HPDE6-E6E7 (cell line): ENCODE measurements around the gene HOXA6.

Source experiments
- DNase-seq: peaks from one replicate; pipeline ENCODE4 v3.0.0; 2011; ENCODE audit warnings: missing footprints; ENCODE audit errors: extremely low spot score

Gene HOXA6

DNA sequence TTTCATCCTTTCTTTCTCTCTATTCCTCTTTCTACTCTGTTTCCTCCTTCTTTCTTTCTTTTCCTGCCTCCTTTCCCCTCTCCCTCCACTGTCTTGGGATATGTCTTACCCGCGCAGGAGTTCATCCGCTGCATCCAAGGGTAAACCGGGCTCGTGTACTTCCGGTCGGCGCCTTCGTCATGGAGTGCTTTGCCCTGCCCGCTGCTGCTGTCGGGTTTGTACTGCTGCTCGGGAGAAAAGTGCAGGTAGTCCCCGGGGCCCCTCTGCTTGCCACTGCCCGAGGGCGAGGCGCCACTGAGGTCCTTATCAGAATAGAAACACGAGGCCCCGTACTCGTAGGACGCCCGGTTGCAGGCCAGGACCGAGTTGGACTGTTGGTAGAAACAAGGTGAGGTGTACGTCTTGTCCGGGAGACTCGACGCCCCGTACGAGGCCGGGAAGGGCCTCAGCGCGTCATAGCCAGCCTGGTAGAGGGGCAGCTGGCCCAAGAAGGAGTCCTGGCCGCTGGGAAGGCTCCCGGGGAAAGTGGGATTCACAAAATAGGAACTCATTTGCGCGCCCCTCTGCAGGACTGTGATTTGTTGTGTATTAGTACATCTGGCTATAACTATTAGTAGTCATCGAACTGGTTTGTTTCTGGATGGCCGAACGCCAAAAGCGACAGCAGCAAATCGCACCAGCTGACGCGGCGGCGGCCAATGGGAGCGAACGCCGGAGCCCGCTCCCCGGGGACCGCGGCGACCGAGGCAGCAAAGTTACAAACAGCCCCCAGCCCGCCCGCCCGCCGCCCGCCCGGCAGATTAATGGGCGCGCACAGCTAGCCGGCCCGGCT lies at the start of gene HOXA6:
TSS of gene HOXA6 (minus strand) at position 576 of the 832 bp plus-strand sequence. CDS start at position 551, 25 bp downstream.
- DNase-seq, result no peak

DNA sequence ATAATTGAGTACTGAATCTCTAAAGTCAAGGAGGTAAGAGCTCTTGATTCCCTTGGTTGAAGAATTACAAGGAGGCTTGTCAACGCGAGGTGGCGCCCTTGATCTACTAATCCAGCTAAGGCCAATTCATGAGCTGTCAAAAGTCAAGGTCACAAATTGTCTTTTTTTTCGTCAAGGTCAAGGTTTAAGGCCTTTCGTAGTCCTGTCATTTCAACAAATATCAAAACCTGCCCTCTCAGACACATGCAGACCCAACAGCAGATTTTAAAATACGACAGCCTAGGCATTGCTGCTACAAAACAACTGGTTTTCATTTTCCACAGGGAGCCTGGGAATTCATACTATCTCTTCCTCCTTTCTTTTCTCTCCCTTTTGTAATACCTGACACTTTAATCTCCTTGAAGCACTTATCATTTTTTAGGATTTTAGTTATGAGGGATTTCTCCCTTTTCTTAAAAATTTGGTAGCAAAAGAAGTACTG lies 48.8 kb upstream of the HOXA6 start:
- no peak for DNase-seq

DNA sequence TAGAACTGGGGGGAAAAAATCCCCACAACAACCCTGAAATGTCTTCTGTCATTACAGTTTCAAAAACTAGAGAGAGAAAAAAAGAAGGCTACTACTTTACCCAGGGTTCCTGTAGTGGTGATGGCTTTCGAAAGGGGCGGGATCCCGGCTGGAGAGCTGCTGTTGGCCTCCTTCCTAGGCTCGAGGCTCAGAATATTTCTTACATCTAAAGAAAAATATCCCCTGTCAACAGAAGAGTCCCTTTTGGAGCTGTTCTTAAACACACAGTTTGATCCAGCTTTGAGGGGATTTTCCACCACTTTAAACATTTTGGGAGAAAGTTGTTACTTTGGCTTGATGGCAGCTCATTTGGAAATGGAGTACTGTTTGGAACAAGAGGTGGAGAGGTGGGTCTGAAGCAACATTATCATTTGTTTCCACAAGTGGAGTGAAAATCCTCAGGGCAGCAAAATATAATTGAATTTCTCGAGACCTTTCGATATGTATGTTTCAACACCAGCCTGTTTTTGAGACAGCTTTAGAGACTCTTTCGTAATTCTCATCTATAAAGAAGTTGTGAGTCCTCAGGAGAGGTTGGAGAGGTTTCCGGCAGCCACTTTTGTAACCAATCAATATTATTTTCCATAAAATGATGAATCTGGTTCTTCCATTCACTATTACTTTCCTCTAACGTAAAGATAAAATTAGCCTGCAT lies 47.3 kb upstream of the HOXA6 start:
- DNase-seq, result no peak

DNA sequence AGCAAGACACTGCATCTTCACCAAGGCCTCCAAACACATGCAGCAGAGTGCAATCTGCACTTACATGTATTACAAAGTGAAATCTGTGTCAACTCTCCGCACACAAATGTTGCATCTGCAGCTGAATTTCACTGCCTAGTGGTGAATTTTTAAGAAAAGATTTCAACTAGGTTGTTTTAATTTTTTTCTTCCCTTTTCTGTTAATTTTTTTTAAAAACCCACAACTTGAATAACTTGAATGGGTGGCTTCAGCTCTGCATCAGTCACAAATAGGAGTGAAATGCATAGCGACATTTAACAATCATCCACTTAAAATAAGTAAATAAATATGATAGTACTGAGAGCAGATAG lies 46.4 kb upstream of the HOXA6 start:
- DNase-seq, result no peak

DNA sequence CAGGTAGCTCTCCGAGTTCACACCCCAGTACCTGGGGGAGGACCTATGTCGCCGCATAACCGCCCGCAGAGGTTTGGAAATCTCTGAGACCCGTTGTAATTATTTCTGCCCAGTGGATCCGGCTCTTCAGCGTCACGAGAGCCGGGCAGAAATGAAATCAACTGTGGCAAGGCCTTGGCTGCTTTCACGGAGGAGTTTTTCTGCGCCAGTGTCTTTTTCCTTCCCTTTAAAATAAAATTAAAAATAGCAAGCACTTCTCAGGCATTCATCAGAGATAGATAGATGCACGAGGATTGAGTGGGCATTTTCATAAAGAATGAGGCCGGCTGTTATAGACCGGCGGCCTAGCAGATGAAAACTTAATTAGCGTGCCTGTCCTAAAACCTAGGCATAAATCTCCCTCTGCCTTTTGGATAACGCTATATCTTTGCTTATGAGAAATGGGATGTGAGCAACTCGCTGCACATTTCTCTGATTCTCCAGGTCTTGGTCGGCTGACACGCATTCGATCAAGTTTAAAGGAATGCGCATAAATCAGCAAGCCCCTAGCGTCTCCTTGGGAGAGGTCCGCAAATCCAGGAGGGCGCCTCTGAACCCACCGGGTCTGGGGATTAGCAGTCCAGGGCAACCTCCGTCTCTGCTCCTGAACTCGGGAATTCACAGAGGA lies 45.9 kb upstream of the HOXA6 start:
- no peak for DNase-seq

DNA sequence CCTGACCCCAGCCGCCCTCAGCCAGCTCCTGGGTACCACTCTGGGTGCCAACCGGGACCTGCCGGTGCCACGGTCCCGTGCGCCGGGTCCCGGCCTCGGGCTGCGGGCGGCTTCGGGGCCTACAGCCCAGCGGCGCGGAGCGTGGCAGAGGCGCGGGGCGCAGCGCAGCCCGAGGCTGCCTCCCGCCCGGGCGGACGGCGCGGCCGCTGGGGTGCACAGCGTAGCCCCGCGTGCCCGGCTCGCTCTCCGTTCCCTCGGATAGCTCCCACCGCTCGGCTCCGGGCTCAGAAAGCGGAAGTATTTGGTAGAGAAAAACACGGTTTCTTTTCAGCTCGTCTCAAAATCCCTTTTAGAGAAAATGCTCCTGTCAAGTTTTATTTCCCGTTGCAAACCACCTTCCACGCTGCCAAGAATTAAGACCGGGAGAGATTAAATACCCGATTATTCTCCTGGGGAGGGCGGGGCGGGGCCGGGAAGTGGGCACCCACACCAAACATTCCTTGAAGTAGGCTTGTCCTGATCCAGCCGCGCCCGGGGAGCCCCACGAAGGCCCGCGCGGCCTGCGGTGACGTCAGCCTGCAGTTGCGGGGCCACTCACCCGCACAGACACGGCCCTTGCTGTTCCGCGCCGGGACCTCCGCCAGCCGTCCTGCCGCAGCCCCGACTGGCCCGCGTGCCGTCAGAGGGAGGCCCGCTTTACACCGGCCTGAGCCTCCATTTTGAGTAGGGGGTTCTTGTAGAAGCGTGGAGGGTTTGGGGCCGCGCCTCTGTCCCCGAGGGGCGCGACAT lies 45.2 kb upstream of the HOXA6 start:
- no peak for DNase-seq

DNA sequence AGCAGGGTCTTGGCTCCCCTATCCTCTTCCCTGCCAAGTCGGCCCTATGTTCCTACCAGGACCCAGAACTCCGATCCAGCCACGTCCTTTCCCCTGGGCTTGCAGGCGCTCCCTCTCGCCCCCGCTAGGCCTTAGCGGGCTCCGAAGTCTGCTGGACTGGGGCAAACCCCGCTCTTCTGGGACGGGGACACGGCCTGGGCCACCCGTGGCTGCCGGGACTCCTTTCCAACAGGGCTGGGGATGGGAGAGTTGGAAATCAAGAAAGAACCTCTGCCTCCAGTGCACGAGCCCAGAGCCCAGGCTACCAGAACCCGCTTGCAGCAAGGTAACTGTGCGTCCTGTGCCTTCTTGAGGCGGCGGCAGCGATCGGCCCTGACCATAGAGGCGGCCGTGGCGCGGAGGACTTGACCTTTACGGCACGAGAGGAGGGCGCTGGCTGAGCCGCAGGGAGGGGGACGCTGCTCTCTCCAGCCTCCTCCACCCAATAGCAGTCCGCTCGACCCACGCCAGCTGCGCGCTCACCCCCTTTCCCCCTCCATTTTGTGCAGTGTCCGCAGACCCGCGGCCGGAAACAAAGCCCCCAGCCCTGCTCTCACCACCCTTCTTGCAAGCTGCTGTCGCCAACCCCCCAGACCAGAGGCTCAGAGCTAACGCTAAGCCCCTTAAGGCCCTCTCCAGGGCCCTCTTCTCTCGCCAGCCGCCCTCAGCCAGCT lies 44.4 kb upstream of the HOXA6 start:
- DNase-seq, result no peak

DNA sequence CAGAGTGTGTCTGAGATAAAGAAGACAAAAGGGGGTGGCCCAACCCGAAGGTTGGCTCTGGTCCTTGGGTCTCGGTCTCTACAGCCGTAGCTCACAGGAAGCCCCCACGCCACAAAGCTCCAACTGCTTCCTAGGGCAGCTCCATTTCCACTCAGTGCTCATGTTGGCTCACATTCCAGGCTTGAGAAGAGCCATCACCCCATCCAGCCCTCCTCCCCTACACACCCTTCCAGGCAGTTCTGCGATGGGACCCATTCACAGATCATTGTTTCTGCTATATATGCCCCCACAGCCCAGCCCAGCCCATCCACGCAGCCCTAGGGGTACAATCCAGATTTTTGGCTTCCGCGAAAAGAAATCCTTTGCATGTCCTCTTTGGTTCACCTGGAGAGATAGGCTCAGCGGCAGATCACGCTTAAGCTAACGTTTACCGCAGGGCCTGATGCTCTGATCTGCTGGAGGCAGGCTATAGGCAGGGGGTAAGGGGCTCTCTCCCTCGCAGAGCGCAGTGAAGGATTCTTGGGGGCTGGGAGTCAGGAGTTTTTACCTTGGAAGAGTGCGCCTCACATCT lies 43.7 kb upstream of the HOXA6 start:
- no peak for DNase-seq

DNA sequence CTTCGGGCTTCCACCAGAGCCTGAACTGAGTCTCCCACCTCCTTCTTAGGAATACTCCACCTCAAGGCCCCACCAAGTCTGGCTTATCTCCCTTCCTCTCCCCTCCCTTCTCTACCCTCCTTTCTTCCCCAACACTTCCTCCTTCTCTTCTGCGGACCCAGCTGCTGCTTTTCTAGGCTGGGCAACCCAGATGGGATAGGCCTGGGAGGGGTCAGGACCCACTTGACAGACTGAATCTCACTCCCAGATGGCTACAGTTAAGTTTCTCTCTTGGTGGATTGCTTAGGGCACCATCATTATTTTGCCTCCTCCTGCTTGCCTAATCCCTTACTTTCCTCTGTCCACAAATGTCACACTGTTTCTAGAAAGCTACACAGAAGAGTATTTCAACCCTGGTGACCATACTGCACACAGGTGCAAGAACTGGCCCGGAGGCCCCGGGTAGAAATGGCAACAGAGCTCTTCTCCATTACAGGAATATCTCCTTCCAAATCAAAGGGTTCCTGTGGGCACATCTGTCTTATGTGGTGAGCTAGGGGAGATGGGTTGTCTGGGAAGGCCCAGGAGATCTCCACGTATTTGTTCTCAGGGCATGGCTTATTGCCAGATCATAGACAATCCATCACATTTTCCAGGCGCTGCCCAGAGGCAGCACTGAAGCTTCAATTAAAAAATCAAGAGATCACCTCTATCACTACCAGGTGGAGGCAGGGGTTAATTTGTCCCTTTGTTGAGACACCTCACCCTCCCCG lies 42.6 kb upstream of the HOXA6 start:
- no peak for DNase-seq

DNA sequence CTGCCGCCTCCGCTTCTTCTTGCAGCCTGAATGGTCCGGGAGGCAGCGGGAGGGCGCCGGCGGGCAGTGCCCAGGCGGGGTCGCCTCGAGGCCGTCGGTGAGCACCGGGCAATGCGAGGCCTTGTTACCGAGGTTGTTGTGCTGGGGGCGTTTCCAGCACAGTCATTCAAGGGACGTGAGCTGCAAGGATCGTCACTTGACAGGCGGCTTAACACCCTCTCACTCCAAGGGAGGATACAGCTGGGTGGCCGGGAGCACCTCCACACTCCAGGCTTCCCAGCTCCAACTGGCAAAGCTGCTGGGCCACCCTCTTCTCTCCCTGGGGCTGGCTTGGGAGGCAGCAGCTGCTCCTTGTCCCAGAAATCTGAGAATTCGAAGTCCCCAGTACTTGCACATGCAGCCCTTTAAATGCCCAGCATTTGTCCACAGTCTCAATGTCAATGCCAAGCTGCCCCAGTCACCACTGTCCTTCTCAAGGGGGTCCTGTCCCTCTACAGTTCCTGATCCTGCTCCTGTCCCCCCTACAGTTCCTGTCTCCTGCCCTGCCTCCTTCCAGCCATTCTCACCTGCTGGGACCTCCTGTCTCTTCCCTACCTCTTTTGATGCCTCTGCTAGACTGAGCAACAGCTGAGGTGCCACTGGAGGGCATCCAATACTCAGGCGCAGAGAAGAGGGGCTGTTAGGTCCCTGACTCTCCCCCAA lies 41.9 kb upstream of the HOXA6 start:
- DNase-seq, result no peak

DNA sequence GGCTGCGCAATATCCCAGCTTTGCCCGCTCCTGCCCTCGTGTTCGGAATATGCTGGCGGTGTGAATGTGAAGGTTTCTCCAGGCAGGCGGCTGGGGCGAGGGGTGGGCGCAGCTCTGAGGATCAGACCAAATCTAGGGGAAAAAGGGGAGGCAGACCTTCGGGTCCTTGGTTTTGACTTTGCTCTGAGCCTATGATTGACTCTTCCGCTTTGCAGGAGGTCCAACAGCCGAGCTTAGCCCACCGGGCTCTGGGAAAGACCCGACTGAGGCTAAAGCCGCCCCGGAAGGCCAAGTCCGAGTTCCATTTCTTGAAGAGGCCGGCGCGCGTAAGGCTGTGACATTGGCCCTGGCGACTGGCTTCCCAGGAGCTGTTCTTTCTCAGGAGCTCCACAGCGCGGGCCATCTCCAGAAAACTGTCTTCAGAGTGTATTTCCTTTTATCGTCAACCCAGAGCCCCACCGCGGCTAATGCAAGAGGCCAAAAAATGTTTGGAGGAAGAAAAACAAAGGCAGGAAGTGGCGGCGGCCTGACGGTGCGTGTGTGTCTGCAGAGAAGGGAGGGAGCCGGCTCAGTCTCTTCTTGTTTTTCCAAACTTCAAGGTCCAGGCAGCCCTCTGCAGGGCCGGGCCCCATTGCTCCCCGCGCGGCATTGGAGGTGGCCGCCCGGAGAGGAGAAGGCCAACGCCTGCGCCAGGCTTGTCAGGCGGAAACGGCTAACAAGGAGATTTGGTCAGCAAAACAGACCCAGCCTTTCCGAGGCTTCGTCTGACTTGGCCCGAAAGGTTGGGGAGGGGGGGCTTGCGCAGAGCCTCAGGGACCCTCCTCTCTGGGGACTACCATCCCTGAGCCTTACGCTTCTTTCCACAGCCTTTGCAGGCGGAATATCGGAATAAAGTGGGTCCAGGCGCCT lies 41.1 kb upstream of the HOXA6 start:
- DNase-seq, result no peak

DNA sequence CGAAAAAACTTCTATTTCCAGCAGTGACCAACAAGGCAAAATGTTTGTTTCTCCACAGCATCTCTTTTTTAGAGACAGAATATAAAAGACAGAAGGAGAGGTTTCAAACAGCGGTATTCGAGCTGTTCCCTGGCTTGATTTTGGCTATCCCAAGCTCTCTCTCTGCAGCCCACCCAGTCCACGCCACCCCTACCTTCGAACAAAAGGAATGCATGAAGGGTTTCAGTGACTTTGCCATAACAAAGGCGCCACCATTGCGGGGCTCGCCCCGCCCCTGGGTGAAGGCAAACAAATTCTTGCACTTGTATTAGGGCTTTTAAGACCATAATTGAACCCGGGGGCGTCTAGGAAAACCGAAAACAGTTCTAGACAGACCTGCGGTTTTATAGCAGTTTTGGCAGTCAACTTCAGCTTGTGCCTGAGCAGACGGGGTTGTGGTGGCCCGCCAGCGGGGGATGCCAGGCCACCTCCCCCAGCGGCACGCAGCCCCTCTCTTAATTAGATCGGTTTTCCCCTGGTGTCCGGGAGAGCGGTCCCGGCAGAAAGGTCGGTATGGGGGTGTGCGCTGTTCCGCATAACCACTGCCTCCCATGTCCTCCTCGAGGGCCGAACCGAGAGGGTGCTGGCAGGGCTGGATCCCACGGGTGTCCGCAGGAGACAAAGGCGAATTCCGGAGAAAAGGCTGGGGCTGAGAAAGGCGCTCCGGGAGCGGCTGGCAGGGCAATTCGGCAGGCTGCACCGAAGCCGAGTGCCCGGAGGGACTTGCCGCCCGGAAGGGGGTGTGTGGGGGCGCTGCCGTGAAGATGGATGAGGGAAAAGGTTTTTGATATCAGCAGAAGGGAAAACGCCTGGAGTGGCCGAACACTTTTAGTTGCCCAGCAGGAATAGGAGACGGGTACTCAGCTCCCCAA lies 40.2 kb upstream of the HOXA6 start:
- DNase-seq, result no peak

DNA sequence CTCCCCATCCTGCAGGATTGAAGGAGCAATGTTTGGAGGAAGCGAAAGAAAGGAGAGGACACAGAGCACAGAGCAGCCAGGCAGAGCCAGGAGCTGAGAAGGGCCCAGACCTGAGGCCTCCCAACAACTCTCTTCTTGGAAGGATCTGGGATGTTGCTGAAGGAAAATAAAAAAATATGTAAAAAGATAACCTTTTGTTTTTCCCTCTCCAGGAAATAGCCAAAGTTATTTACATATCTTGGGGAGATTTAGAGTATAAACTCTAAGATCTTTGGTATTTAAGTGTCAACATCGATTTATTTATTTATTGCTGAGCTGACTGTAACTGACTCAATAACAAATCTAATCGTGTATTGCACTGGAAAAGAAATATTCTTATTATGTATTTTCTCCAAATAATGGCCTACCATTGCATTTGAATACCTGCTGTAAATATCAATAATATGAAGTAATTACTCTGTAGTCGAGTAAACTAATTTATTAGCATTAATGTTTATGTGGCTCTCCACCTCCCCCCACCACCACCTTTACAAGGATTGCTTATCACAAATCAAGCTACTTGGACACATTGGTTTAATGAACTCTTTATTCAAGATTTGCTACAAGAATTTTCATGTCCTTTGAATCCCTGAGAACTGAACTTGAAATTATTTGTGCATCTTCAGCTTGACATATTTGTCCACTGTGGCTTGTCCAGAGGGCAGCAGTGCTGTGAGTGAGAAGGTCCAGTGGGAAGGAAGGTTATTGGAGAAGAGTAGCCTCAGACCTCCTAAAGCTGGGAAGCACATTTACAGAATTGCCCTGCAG lies 39.3 kb upstream of the HOXA6 start:
- no peak for DNase-seq

DNA sequence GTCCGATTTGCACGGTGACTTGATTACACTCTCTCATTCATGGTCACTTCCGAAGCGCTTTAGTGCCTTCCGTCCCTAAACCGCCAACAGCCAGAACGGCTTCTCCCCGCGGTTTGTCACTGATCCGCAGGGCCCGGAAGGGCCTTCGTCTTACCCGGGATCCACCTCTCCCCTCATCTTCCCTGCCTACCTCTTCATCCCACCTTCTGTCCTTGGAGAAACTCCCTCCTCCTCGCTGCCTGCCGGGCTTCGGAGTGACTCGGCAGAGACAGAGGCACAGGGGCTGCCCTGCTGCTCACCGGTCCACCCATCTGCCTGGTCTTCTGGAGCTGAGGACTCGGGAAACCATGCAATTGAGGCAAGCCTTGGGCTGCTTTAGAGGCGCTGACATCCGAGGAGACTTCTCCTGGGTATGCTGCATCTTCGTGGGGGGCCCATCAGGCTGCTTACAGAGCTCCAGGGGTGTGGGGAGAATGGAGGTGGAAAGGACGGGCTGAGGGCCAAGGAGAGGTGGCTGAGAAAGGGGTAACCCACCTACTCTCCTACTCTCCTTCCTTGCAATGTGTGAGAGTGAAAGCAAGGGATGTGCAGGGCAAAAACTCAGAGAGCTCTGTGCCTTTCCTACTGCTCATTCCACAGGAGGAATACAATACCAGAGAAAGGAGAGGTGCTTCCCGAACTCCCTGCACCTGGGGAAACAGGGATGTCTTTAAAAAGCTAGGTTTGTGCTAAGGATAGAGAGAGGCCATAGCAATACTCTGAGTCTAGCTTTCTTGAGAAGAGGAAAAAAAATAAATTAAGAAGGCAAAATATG lies 38.5 kb upstream of the HOXA6 start:
- DNase-seq, result no peak

DNA sequence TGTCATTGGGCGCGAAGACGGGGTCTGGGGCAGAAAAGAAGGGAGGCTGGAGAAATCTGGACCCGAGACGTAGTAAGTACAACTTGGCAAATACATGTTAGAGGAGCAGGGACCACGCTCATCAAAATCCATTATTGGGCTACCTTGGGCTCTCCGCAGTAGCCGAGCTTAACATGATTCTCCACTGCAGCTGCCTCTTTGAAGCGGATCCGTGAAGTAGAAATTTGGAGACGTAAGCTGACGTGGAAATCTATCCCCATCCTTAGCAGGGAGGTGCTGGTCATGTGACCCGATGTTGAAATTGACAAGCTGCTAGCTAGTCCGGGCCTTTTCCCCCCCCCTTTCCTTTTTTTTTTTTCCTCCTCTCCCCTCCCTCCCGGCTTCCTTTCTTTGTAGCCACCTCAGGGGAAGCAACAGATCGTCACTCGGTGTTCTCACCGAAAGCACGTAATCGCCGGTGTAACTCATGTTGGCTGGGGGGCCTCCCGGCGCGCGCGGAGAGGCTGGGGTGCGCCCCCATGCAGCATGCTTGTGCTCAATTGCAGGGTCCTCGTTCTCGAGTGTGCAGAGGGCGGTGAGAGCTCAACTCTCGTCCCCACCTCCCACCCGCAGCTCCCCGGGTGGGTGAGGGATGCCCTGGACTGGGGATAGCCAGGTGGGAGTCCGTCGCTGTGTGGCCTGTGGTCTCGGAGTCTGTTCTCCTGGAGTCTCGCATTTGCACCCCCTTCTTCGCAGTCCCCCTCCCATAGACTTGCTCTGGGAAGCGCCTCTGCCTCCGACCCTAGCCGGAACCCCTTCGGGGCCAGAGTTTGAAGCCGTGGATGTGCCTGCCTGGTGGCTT lies 37.7 kb upstream of the HOXA6 start, which contains the start of gene HOXA11:
TSS of gene HOXA11 (minus strand) at position 220 of the 841 bp plus-strand sequence. CDS start at position 132, 88 bp downstream.
- DNase-seq, result no peak
